A172 (cell line): Measurements from ENCODE around the gene RWDD4. TPM values are rescaled to one million over a fixed set of nuclear protein-coding genes. Genes with fewer than 3 reads are reported as not detected.

Experiments
- DNase-seq: peaks from one replicate; pipeline ENCODE4 v3.0.0-alpha.2; 2015; ENCODE audit warnings: low spot score
- total RNA-seq: library from RNA; depleted of rRNA; stranded (reverse); fragments of >200 nt; shearing (Covaris generic); gene quantifications from 2 replicates; pipeline ENCODE4 v1.2.3, GENCODE V29; 2014; rRNA removed

The RWDD4 gene
- 42.6 and 58.6 TPM in 2 replicates for total RNA-seq

DNA sequence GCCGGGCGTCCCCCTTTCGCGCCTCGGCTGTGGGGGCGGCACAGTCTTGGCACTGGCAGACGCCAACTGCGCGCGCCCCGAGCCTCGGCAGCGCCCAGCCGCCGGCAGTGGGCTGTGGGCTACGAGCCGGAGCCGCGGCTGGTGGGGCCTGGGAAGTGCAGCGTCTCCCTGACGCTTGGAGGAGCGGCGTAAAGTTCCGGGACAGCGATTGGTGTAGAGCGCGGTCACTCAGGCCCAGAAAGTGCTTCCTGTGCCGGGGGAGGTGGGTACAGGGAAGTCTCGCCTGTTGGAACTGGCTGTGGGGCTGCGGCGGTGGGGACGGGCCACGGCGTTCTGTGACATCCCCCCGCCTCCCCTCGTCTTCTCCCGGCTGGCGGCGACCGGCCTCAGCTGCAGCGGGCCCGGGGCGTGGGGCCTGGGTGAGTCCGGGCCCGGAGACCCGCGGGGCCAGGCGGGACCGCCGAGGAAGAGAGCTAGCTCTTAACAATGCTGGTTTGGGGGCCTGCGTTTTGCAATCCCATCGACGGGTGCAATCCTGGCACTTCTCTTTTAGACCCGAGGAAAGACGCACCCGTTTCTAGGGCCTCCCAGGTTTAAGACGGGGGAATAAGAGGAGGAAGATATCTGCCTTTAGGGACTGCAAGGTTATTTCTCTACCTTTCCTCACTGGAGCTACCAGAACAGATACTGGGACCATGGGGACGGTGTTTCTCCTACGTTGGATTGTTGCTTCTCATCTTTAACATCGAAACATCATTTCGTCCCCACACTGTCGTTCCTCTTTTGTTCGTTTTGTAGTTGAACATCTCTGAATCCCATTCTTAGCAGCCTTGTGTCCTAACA, at the start of gene RWDD4, which contains the start of gene TRAPPC11:
TSS of gene RWDD4 (minus strand) at position 157 of the 843 bp plus-strand sequence. CDS start 233 bp downstream, outside the sequence.
TSS of gene TRAPPC11 (plus strand) at position 265 of the 843 bp plus-strand sequence. CDS start 4,575 bp downstream, outside the sequence.
- DNase-seq = peak; percentile 95

DNA sequence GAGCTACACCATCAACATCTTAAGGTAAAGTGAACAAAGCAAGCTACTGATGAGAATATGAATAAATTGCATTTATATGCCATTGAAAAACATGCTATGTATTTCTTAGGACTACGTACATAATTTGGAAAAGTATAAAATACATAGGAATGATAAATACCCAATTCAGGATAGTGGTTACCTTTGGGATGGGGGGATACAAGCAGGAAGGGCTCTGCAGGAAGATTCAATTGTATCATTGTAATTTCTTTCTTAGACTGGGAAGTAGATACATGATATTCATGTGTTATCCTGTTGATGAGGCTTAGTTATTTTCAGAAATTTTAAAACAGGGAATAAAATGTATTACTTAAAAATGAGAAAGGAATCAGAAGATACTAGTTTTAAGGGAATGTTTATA, 43.5 kb upstream of the RWDD4 start:
- DNase-seq = no peak

DNA sequence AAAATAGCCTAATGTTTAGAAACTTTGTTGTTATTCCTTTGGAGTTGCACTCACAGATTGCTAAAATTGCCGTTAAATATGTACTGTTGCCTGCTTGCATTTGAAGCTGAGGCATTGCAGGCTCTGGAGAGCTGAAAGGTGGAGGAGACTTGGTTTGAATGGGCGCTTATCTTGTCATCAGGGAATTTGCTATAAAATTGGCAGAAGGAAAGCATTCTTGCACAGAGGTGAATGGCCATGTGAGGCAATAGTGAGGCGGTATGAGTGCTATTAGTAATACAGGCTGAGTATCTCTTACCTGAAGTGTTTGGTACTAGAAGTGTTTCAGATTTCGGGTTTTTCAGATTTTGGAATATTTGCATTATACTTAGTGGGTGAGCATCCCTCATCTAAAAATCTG, 41.4 kb upstream of the RWDD4 start:
- no peak for DNase-seq

DNA sequence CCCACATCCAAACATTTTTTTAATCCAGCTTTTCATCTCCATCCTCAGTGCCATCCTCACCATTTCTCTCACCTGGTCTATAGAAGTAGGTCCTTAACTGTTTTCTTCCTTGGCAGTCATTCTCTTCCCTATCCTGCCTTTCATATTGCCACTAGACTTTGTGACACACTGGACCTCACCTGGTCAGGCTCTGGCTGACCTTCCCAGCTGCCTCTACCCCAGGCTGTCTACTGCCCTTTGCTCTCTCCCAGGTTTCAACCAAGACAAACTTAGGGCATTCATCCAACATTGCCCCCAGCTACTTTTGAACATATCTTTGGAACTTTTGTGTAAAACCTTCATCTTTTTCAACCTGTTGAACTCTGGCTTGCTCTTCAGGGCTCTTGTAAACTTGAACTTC, 39.9 kb upstream of the RWDD4 start:
- DNase-seq = no peak

DNA sequence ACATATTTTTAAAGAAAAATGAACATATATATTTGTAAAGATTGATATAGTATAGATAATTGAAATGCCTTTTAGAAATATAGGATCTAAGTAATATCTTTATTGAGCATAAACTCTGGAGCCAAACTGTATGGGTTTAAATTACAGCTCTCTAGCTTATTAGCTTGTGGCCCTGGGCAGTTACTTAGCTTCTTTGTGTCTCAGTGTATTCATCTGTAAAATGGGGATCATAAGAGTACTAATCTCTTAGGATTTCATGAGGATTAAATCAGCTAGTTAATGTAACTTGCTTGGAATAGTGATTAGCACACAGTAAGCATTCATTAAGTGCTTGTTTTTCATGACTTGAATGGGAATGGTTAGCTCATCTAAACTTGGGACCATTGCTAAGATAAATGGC, 32.9 kb upstream of the RWDD4 start:
- no peak for DNase-seq

DNA sequence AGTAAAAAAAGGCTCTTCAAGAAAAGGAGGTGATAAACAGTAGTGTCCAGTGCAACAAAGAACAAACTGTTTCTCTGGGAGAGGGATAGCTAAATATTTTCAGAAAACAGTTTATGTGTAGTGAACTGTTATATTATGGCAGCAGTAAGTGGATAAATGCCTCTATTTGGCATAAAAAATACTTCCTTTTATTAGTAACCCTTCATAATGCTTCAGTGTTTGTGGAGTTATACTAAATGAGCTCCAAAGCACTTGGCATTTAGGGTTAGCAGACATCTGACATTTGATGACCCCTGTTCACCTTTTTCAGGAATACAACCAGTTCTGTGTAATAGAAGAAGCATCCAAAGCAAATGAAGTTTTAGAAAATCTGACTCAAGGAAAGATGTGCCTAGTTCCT, 32.0 kb upstream of the RWDD4 start:
- DNase-seq = no peak

DNA sequence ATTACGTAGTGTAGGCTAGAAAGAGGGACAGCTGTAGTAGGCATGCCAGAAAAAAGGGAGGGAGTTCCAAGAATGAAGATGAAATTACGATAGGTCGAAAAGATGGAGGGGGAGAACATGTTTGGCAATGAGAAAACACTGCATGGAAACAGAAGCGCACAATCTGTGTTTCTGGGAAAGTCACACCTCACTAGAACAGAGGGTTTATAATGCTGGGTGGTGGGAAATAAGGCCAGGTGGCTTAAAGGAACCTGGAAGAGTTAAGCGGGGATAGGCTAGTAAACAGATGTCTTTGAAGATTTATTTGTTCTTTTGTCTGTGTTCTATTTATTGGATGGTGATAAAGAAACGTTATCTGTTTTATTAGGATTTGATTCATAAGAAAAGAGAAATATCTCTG, 29.2 kb upstream of the RWDD4 start:
- DNase-seq = no peak

DNA sequence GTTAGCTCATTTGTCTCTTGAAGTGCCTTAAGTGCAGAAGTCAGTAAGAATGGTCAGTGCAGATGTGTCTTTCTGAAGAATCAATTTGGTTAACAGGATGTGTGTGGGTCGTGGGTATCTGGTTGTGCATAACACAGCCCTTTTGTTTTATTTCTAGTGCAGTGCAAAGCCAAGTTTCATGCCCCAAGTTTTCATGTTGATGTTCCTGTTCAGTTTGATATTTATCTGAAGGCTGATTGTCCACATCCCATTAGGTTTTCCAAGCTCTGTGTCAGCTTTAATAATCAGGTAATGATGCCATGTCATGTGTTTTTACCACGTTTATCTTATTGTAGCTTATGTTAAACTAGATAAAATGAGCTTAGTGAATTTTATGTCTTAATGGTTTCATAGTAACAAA, 27.5 kb upstream of the RWDD4 start:
- DNase-seq = no peak

DNA sequence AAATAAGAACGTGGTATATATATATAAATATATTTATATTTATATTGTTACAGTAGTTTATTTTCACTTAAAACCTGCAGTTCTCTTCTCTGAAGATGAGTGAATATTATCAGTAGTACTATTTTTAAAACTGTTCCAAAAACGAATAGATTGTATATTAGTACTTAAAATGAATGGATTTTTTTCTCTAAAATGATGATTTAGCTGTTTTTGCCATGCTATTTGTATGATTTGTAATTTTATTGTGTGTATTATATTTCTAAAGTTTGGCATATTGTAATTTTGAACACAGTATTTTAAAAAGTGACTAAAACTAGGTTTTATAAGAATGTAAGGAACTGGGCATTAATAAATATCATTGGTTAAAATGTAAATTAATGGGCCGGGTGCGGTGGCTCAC, 22.1 kb upstream of the RWDD4 start:
- DNase-seq = no peak

DNA sequence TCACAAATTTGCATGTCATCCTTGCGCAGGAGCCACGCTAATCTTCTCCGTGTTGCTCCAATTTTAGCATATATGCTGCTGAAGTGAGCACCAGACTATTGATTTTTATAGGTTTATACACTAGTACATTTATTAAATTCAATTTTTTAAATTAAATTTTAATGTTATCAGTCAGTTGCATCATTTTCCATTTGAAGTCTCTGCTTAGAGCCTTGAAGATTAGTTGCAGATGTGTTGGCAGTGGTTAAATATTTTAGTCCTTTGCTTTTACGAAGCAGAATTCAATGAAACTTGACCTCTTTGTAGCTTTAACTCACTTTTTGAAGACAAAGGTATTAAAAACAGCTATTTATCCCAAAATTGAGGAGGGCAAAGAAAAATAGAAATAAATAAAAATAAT, 16.6 kb upstream of the RWDD4 start:
- DNase-seq = no peak

DNA sequence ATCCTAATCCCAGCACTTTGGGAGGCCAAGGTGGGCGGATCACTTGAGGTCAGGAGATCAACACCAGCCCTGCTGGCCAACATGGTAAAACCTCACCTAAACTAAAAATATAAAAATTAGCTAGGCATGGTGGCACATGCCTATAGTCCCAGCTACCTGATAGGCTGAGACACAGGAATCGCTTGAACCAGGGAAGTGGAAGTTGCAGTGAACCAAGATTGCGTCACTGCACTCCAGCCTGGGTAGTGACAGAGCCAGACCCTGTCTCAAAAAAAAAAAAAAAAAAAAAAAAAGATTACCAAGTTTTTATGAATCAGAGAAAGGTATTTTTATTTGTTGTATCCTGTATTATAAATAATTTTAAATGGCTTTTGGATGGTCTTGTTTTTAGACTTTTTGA, 15.2 kb upstream of the RWDD4 start:
- DNase-seq = no peak

DNA sequence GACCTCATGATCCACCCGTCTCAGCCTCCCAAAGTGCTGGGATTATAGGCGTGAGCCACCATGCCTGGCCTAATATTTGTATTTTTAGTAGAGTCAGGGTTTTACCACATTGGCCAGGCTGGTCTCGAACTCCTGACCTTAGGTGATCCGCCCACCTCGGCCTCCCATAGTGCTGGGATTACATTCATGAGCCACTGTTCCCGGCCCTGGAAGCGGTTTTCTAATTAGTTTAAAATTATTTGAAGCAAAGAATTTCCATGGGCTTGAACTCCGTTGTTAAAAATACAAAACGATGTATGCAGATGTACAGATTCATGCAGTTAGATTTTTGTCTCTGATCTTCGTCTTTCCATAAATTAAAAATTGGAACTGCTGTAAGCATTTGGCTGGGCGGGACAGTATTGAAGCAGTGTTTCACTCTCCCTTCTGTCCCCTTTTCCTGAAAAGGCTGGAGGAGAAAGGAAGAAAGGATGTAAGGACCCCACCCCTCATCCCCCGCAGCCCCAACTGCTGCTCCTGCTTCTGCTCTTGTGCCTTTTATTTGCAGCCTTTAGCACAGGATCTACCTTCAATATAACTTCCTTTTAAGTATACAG, 12.1 kb upstream of the RWDD4 start:
- no peak for DNase-seq

DNA sequence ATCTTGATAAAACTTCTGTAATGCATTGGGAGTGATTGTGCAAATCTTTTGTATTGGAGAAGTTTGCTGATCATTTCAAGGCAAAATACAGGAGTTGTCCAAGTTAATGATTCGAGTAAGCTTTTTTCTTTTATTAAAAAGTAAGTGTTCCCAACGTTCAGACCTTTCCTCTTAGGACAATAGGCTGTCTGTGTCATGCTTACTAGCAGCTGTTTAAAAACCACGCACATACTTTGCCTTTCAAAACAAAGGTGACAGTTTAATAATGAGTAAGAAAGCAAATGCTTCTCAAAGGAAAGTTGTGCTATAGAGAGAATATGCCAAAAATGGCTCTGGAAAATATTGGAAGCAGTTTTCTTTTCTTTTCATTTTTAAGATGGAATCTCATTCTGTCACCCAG, 11.3 kb upstream of the RWDD4 start:
- DNase-seq = no peak

DNA sequence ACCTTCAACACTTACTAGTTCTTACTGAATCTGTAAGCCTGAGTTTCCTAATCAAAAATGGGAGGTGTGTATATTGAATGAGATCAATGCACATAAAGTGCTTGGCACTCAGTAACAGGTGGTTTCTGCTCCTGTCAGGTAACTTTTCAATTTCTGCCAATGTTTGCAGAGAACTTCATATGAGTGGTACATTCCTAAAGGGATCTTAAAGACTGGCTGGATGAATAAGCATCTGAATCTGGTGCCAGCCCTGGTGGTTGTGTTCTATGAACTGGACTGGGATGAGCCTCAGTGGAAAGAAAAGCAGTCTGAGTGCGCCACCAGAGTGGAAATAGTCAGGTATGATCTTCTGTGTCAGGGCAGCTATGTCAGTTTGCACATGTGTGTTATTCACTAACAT, 7.1 kb upstream of the RWDD4 start:
- DNase-seq = no peak

DNA sequence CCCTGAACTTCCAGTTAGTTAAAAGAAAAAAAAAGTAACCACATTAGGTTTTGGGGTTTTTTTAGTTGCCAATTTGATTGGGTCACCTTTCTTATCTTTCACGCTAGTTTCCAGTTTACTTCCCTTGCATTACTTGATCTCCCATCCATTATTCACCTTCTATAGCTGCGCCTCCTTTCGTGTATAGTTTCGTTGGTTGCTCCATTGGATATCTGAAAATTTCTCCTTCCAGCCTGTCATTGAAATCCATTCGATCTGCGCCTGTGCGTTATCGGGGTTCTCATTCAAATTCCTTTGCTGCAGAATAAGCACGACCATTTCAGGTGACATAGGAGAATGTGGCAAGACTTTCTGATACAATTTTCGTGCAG, 872 bp upstream of the RWDD4 start:
- DNase-seq = no peak

DNA sequence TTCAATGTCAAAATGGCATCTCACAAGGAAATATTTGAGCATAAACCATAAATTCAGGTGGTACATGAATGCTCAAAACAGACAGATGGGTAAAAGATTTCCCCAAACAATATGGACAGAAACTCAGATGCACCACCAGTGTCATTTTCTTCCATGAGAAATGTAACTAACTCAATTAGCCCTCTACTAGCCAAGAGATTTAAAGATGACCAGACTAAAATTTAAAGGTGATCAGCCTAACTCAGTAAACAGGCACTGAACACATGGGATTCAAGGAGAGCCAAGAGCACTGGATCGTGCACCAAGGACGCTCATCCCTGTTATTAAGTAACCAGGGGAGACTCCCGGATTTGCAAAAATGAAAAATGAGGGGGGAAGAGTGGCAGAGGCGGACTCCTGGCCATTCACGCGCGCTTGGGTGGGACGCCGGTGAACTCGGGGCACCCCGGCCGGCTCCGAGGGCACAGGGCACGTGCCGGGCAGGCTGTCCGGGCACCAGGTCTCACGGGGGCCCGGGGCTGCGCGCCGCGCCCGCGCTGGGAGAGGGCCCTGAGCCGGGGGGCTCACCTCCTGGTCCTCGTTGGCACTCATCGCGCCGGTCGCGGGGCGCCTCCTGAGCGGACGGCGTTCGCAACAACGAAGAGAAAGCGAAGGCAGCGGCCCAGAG, 490 bp downstream of the RWDD4 start:
- no peak for DNase-seq

DNA sequence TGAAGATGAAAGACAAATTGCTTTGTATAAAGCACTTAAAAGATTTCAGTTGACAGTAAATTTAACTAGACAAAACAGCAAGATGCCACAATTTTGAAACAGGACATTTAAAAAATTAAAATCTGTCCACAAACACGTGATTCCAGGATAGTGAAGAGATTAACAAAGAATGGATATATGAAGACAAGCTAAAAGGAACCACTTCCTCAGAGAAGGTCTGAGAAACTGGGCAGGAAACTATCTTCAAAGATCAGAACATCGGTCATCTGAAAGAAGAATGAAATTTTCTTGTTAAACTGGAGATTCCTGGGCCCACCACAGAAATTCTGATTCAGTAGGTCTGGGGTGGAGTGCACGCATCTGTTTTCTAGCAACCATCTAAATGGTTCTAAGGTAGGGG, 1.4 kb downstream of the RWDD4 start:
- no peak for DNase-seq

DNA sequence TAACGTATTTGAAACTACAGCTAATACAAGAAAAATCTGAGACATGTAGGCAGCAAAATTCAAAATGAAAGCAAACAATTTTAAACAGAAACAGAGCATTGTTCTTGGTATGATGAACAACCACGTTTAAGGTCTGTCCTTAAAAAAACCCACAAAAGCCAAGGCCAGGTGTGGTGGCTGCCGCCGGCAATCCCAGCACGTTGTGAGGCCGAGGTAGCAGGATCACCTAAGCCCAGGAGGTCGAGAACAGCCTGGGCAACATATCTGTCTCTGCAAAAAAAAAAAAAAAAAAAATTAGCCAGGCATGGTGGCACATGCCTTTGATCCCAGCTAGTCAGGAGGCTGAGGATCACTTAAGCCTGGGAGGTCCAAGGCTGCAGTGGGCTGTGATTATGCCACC, 13.7 kb downstream of the RWDD4 start:
- no peak for DNase-seq

DNA sequence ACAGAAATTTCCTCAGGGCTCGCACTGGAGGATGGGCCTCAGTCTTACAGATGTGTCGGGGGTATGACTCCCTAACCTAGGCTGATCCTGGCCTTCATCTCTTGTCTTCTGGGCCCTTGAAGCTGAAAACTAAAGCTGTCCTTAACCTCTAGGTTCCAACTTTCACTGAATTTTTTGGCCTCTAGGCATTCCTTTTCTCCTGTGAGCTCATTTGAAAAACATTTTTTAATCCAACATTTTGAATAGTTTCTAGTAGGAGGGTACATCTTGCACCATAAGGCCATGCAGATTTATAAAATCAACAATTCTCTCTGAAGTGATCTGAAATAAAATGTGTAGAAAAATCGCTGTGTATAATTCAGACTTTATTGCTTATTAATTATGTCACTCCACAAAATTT, 19.7 kb downstream of the RWDD4 start:
- no peak for DNase-seq

DNA sequence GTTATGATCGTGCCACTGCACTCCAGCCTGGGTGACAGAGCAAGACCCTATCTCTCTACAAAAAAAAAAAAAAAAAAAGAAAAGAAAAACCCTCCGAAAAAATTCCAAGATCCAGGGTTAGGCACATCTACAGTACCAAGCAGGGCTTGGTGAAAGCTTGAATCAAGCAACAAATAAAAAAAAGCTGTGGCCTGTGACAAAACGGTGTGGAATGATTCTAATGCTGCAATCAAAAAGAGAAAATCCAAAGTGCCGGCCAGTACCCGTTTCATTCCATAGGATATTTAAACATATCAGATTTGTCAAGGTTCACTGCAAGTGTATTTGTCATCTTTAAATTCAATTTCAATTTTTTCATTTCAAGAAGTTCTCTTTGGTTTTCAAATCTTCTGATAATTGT, 20.5 kb downstream of the RWDD4 start:
- no peak for DNase-seq

DNA sequence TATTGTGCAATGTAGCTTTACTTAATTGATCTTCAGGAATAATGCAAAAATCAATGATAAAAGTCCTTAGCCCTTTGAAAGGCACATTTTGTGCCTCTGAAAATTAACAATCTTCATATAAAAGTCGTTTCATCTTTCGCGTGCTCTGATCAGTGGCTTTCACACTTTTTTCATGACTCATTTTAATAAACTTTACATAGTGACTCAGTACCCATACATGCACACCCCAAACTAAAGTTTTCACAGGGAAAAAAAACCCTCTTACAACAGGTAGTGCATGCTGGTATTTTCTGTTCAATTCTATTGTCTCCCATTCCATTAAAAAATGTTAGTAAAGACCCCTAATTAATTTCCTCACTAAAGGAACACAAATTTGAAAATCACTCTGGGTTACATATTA, 21.5 kb downstream of the RWDD4 start:
- DNase-seq = peak; percentile 35

DNA sequence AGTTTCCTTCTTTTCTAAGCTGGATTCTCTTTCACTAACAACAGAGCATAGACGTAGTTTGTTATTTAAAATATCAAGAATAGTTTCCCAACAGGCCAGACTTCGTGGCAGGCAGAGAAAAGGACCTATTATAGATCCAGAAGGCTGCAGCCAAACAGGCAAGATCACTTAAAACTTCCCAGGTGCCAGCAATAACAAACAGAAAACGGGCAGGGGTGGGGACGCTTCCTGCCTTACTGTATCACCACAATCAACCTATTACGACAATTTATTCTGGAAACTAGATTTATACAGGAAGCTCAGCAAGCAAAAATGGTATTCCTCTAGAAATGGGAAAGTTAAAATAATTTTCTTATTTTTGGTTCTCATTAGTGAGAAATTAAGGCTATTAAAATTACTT, 22.1 kb downstream of the RWDD4 start:
- peak; percentile 29 for DNase-seq

DNA sequence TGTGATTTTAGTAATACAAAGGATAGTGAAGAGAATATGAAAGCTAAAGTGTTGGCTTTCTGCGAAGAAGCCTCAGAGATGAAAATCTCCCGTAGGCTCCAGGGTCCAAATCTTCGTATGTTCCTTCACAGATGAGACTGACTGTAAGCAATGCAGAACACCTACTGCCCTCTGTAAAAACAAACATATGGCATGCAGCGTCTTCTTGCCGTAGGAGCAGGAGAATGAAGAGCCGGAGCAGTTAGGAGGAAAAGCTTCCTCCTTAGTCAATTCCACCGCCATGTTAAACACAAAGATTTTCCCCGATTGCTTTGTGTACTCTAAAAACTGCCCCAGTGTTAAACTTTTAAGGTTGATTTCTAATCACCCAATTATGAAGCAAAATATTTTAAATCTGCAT, 22.5 kb downstream of the RWDD4 start:
- no peak for DNase-seq
